HG03159 (cell line): ENCODE data around the gene SERINC5.

ENCODE experiments used
- ATAC-seq: cut with Tn5 transposase; IDR thresholded peaks from one replicate; pipeline ENCODE4 v1.9.1; 2021; ENCODE audit warnings: mild to moderate bottlenecking, moderate library complexity; ENCODE audit not compliant: unreplicated experiment

The SERINC5 gene

GRCh38 chr5:80230269-80230992 is 25.4 kb downstream of the SERINC5 start:
- no peak for ATAC-seq

GRCh38 chr5:80229902-80230255 is 26.0 kb downstream of the SERINC5 start:
- no peak for ATAC-seq

- ATAC-seq, result no peak
Observed at GRCh38 chr5:80227979-80228596, 27.8 kb downstream of the SERINC5 start.

GRCh38 chr5:80225934-80226326 is 29.9 kb downstream of the SERINC5 start:
- ATAC-seq, result no peak

- no peak for ATAC-seq
Observed at GRCh38 chr5:80225189-80225933, 30.5 kb downstream of the SERINC5 start.

- no peak for ATAC-seq
Observed at GRCh38 chr5:80223561-80223960, 32.3 kb downstream of the SERINC5 start.

GRCh38 chr5:80220245-80220897 is 35.5 kb downstream of the SERINC5 start:
- ATAC-seq, result no peak

GRCh38 chr5:80219391-80219790 is 36.5 kb downstream of the SERINC5 start:
- no peak for ATAC-seq

- no peak for ATAC-seq
Observed at GRCh38 chr5:80217667-80218066, 38.2 kb downstream of the SERINC5 start.

GRCh38 chr5:80216753-80217596 is 38.9 kb downstream of the SERINC5 start:
- ATAC-seq, result no peak

- ATAC-seq, result no peak
Observed at GRCh38 chr5:80216096-80216495, 39.8 kb downstream of the SERINC5 start.

GRCh38 chr5:80215523-80215922 is 40.3 kb downstream of the SERINC5 start:
- no peak for ATAC-seq

GRCh38 chr5:80213466-80213865 is 42.4 kb downstream of the SERINC5 start:
- no peak for ATAC-seq

- ATAC-seq, result no peak
Observed at GRCh38 chr5:80212171-80212667, 43.6 kb downstream of the SERINC5 start.

GRCh38 chr5:80211327-80211726 is 44.5 kb downstream of the SERINC5 start:
- no peak for ATAC-seq

- no peak for ATAC-seq
Observed at GRCh38 chr5:80210014-80210413, 45.8 kb downstream of the SERINC5 start.

- ATAC-seq, result no peak
Observed at GRCh38 chr5:80208381-80208780, 47.5 kb downstream of the SERINC5 start.

GRCh38 chr5:80207832-80208231 is 48.0 kb downstream of the SERINC5 start:
- ATAC-seq, result no peak

GRCh38 chr5:80206282-80206681 is 49.6 kb downstream of the SERINC5 start:
- no peak for ATAC-seq

- ATAC-seq, result no peak
Observed at GRCh38 chr5:80205846-80206245, 50.0 kb downstream of the SERINC5 start.
